PC-9 (cell line): ENCODE results near the gene TRPM4.

ENCODE experiments used
- EZH2 ChIP-seq: fragments of 200-600 bp; sonication (generic); IDR thresholded peaks from 2 replicates; pipeline ENCODE4 v1.8.0; 2017; ENCODE audit warnings: antibody characterized with exemption, low read depth
- TF ChIP-seq, protein P1 (sequence below): fragments of 200-600 bp; sonication (generic); conservative IDR thresholded peaks from 2 replicates; pipeline ENCODE4 v1.6.1; 2017; ENCODE audit warnings: mixed run types, antibody characterized with exemption, mild to moderate bottlenecking, moderate library complexity

- TF ChIP-seq, protein P1, sequence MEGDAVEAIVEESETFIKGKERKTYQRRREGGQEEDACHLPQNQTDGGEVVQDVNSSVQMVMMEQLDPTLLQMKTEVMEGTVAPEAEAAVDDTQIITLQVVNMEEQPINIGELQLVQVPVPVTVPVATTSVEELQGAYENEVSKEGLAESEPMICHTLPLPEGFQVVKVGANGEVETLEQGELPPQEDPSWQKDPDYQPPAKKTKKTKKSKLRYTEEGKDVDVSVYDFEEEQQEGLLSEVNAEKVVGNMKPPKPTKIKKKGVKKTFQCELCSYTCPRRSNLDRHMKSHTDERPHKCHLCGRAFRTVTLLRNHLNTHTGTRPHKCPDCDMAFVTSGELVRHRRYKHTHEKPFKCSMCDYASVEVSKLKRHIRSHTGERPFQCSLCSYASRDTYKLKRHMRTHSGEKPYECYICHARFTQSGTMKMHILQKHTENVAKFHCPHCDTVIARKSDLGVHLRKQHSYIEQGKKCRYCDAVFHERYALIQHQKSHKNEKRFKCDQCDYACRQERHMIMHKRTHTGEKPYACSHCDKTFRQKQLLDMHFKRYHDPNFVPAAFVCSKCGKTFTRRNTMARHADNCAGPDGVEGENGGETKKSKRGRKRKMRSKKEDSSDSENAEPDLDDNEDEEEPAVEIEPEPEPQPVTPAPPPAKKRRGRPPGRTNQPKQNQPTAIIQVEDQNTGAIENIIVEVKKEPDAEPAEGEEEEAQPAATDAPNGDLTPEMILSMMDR: no peak
- no peak for TF ChIP-seq EZH2
Observed at GRCh38 chr19:49153167-49153809, 4.3 kb upstream of the TRPM4 start.
